ENCODE data around the gene PLEKHF1. TPM values are rescaled to one million over a fixed set of nuclear protein-coding genes. Genes with fewer than 3 reads are reported as not detected.

The PLEKHF1 gene
- total RNA-seq, 4 donors from 2014 or later = 4.3 to 20.8 (median 17.1) TPM

DNA sequence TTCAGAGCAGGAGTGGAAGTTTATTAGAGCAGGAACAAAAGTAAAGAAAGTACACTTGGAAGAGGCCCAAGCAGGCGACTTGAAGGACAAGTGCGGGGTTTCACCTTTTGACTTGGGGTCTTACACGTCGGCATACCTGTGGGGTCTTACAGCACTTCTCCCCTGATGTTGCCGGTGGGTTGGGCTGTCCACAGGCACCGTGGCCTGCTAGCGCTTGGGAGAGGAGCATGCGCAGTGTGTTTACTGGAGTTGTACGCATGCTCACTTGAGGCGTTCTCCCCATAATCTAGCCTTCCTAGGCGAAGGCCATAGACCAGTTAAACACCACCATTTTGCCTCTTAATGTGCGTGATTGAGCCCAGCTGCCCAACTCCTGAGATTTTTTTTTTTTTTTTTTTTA lies 25.0 kb upstream of the PLEKHF1 start:
- Histone ChIP-seq H3K4me3 (no peak overlapping the region), H3K9me3 (no peaks in the 10 kb centered on the region), H3K27me3 (peaks cover 0 to 9% (median 0%) of the 10 kb centered on the region in 4 donors), H3K4me1 (peaks cover 0 to 9% (median 4%) of the 10 kb centered on the region in 3 donors), H3K27ac (no peak overlapping the region), H3K36me3 (no peaks in the 10 kb centered on the region)
- 84 to 86% methylated on average over 8 to 12 of the region's 12 CpGs for WGBS, 2 donors
- no peak for TF ChIP-seq POLR2A (IDR thresholded peaks at IDR 0.05)
- TF ChIP-seq CTCF (IDR thresholded peaks at IDR 0.05) = no peak
- DNase-seq = no peak
- intact Hi-C loops (cut with DNase I) = no loop called here

DNA sequence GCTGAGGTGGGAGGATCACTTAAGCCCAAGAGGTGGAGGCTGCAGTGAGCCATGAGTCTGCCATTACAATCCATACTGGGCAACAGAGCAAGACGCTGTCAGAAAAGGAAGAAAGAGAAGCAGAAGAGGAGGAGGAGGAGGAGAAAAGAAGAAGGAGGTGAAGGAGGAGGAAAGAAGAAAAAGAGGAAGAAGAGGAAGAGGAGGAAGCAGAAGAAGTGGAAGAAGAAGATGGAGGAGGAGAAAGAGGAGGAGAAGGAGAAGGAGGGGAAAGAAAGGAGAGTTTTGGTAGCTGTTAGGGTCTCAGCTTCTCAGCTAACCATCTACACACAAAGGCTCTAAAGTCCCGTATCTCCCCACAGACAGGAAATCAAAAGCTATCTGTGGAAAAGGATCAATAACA lies 23.7 kb upstream of the PLEKHF1 start:
- no peaks in the 10 kb centered on the region for H3K9me3 ChIP-seq
- no peaks in the 10 kb centered on the region for H3K36me3 ChIP-seq
- no peak for TF ChIP-seq POLR2A (IDR thresholded peaks at IDR 0.05)
- TF ChIP-seq CTCF (IDR thresholded peaks at IDR 0.05) = no peak
- peaks cover 0 to 9% (median 0%) of the 10 kb centered on the region in 4 donors for H3K27me3 ChIP-seq
- peaks cover 0 to 22% (median 17%) of the 10 kb centered on the region in 3 donors for H3K4me1 ChIP-seq
- H3K4me3 ChIP-seq = no peak overlapping the region
- no peak for DNase-seq
- WGBS, 2 donors = 71 to 75% methylated on average over 2 of the region's 2 CpGs
- H3K27ac ChIP-seq = no peak overlapping the region
- intact Hi-C loops (cut with DNase I) = no loop called here

GRCh38 chr19:29643361-29643935 lies 21.8 kb upstream of the PLEKHF1 start:
- Histone ChIP-seq H3K27ac (no peak overlapping the region), H3K4me1 (peaks cover 0 to 34% (median 17%) of the 10 kb centered on the region in 3 donors), H3K4me3 (no peak overlapping the region), H3K27me3 (peaks cover 0 to 9% (median 0%) of the 10 kb centered on the region in 4 donors), H3K36me3 (no peaks in the 10 kb centered on the region), H3K9me3 (no peaks in the 10 kb centered on the region)
- intact Hi-C loops (cut with DNase I) = no loop called here
- 84 to 92% methylated on average over 4 to 7 of the region's 7 CpGs for WGBS, 2 donors
- no peak for DNase-seq
- TF ChIP-seq POLR2A (IDR thresholded peaks at IDR 0.05) (no peak), CTCF (IDR thresholded peaks at IDR 0.05) (no peak)

GRCh38 chr19:29644210-29644609 lies 21.1 kb upstream of the PLEKHF1 start:
- Histone ChIP-seq H3K36me3 (no peaks in the 10 kb centered on the region), H3K9me3 (no peaks in the 10 kb centered on the region), H3K27me3 (peaks cover 0 to 9% (median 0%) of the 10 kb centered on the region in 4 donors), H3K4me3 (no peak overlapping the region), H3K4me1 (peaks cover 0 to 34% (median 17%) of the 10 kb centered on the region in 3 donors), H3K27ac (no peak overlapping the region)
- TF ChIP-seq CTCF (IDR thresholded peaks at IDR 0.05) (no peak), POLR2A (IDR thresholded peaks at IDR 0.05) (no peak)
- WGBS, 2 donors = 83 to 84% methylated on average over 5 to 6 of the region's 6 CpGs
- intact Hi-C loops (cut with DNase I) = no loop called here
- no peak for DNase-seq

GRCh38 chr19:29645491-29645867 lies 19.8 kb upstream of the PLEKHF1 start:
- peaks cover 0 to 34% (median 17%) of the 10 kb centered on the region in 3 donors for H3K4me1 ChIP-seq
- intact Hi-C loops (cut with DNase I) = no loop called here
- TF ChIP-seq POLR2A (IDR thresholded peaks at IDR 0.05) (no peak), CTCF (IDR thresholded peaks at IDR 0.05) (no peak)
- 31 to 36% methylated on average over 5 of the region's 5 CpGs for WGBS, 2 donors
- H3K36me3 ChIP-seq = no peaks in the 10 kb centered on the region
- H3K9me3 ChIP-seq = no peaks in the 10 kb centered on the region
- no peak for DNase-seq
- H3K27me3 ChIP-seq = peaks cover 0 to 6% (median 0%) of the 10 kb centered on the region in 4 donors
- H3K27ac ChIP-seq = peak overlapping the region; percentile 11 to 62 (median 30)
- no peak overlapping the region for H3K4me3 ChIP-seq
